Left colon (tissue), 2 donors: ENCODE measurements around the gene TLDC2. TPM values are rescaled to one million over a fixed set of nuclear protein-coding genes. Genes with fewer than 3 reads are reported as not detected.
"Not testable (repeated sequence)": the region's sequence is repeated elsewhere in the genome, so short reads cannot be mapped to it uniquely, and the experiment has no call there.

Source experiments
- ATAC-seq: fragments of 200-7000 bp; cut with Tn5 transposase; one replicate; pipeline ENCODE4 v1.9.1; 2020; ENCODE audit warnings: mild to moderate bottlenecking, moderate library complexity
- DNase-seq, 2 donors: peaks; one replicate each; pipeline ENCODE4 v3.0.0-alpha.2; 2020
- intact Hi-C, 2 donors: fragments of 100-400 bp; cut with DNase I in 1 of 2; cut with micrococcal nuclease in 1 of 2; formaldehyde crosslinking; loops; one replicate each; pipeline versions ENCODE4 v1.11.2 to v1.14.0; 2022; cut with DNase I, micrococcal nuclease
- total RNA-seq, 2 donors: library from RNA; stranded (reverse); fragmentation: NEBNext Ultra II Directional; extraction: Animal tissue kit (Norgen Biotek cat#: 25700); gene quantifications; one replicate each; pipeline ENCODE4 v1.2.1, GENCODE V29; 2021
- donor health status: DM: no; HTN: no; CAD: no.
- donor health status: DM: yes; HTN: yes; CAD: no.

Gene TLDC2
- total RNA-seq, 2 donors from 2014 or later = 25.2 to 27.7 TPM

- DNase-seq (peak; percentile 69 to 88), ATAC-seq (peak; percentile 85)
- intact Hi-C loops = no loop called here
These were observed 11.2 kb downstream of the TLDC2 start for GRCh38 chr20:36886859-36887751.

DNA sequence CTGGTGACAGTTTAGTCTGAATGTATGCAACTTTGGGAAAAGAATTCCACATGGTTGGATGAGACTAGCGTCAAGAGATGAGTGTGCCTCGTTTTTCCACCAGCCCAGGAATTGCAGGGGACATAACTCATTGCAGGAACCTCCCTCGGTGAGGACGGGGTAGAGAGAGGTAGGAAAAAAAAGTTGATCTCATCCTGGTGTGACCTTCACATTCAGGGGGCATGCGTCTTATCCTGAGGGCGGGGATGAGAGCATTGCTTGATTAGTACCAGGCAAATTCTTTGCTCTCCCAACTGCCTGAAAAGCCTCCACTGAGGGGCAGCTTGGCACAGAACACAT lies 11.8 kb downstream of the TLDC2 start:
- ATAC-seq (no peak), DNase-seq (no peak)
- intact Hi-C loops = no loop called here

- ATAC-seq = no peak
- intact Hi-C loops = no loop called here
- DNase-seq = no peak
These were observed 13.1 kb downstream of the TLDC2 start for GRCh38 chr20:36888880-36889516.

DNA sequence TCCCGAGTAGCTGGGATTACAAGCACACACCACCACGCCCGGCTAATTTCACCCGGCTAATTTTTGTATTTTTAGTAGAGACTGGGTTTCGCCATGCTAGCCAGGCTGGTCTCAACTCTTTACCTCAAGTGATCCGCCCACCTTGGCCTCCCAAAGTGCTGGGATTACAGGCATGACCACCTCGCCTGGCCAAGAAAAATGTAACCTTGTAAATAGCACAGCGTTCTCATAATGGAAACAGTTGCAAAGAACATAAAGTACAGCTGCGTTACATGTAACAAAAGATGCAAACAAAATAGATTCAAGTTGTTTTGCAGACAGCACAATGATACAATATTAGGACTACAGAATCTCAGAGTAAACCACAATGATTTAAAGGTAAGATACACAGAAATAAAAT lies 14.6 kb downstream of the TLDC2 start:
- ATAC-seq (no peak), DNase-seq (no peak)
- intact Hi-C loops = no loop called here

DNA sequence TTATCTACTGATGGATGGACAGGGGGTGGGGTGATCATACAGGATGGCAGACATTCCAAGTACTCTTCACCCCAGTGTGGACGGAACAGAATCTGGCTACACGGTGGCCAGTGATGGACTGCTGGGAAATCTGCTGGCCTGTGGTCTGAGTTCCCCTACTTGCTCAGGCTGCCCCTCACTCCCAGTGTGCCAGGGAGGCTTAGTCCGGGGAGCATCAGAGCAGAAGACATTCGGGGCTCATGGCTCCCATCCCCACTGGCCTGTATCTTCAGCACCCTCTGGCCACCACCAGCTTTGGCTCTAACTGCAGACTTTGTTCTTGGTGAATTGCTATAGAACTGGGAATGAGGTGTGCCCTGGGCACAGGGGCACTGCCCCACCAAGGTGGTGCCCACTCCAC lies 15.3 kb downstream of the TLDC2 start:
- no peak for ATAC-seq
- intact Hi-C loops = no loop called here

GRCh38 chr20:36893801-36894200 lies 17.9 kb downstream of the TLDC2 start:
- ATAC-seq (no peak), DNase-seq (no peak)
- intact Hi-C loops = no loop called here

More for the DNA sequence above, 15.3 kb downstream of the TLDC2 start:
- DNase-seq = no peak

DNA sequence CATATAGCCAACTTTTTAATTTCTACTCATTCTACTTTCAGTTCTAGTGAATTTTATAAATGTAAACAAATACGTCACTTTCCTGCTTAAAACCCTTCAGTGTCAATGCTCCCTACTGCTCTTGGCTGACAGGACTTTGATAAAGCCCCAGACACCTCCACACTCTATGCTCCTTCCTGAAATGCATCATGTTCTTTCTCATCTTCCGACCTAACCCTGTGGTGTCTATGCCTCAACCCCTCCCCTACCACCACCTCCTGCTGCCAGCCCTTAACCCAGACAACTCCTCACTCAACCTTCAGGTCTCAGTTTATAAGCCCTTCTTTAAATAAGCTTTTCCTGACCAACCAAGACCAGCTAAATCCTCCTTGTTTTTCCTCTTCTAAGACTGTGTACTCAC lies 19.1 kb downstream of the TLDC2 start:
- intact Hi-C loops = no loop called here
- DNase-seq (no peak), ATAC-seq (no peak)

- ATAC-seq (no peak), DNase-seq (no peak)
- intact Hi-C loops = no loop called here
These were observed 28.8 kb downstream of the TLDC2 start for GRCh38 chr20:36904690-36905089.

DNA sequence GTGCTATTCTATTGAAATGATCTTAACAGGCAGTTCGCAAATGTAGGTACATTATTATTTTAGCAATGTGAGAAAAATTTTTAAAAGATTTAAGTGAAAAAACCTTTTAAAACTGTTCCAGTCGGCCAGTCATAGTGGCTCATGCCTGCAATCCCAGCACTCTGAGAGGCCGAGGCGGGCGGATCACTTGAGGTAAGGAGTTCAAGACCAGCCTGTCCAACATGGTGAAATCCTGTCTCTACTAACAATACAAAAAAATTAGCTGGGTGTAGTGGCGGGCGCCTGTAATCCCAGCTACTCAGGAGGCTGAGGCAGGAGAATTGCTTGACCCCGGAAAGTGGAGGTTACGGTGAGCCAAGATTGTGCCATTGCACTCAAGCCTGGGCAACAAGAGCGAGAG lies 29.6 kb downstream of the TLDC2 start:
- intact Hi-C loops, ATAC-seq: not testable (repeated sequence)

DNA sequence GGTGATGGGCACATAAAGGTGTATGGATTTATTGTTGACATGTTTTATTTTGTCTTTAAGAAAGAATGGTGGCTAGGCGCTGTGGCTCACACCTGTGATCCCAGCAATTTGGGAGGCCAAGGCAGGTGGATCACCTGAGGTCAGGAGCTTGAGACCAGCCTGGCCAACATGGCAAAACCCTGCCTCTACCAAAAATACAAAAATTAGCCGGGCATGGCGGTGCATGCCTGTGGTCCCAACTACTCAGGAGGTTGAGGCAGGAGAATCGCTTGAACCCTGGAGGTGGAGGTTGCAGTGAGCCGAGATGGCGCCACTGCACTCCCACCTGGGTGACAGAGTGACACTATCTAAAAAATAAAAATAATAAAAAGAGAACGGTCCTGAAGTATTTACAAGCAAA lies 30.1 kb downstream of the TLDC2 start:
- ATAC-seq, DNase-seq, intact Hi-C loops: not testable (repeated sequence)

More for the DNA sequence above, 29.6 kb downstream of the TLDC2 start:
- not testable (repeated sequence) for DNase-seq

- intact Hi-C loops = no loop called here
- no peak for DNase-seq
- ATAC-seq = no peak
These were observed 32.7 kb downstream of the TLDC2 start for GRCh38 chr20:36908603-36909002.

- no peak for ATAC-seq
- intact Hi-C loops = no loop called here
These were observed 40.3 kb downstream of the TLDC2 start for GRCh38 chr20:36916199-36916598.

GRCh38 chr20:36917240-36917639 lies 41.3 kb downstream of the TLDC2 start:
- intact Hi-C loops = no loop called here
- DNase-seq (no peak), ATAC-seq (no peak)

More at GRCh38 chr20:36916199-36916598, 40.3 kb downstream of the TLDC2 start:
- no peak for DNase-seq

DNA sequence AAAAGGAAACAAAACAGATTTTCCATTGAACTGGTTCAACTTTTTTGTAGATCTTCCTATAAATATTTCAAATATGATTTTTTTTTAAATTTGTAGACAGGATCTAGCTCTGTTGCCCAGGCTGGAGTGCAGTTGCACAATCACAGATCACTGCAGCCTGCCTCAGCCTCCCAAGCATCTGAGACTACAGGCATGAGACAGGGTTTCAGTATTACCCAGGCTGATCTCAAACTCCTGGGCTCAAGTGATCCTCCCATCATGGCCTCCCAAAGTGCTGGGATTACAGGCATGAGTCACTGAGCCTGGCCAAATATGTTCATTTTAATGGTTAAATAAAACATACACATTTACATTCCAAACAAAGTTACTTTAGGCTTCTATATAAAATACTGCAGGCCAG lies 42.0 kb downstream of the TLDC2 start:
- DNase-seq = no peak
- no peak for ATAC-seq
- intact Hi-C loops = no loop called here

DNA sequence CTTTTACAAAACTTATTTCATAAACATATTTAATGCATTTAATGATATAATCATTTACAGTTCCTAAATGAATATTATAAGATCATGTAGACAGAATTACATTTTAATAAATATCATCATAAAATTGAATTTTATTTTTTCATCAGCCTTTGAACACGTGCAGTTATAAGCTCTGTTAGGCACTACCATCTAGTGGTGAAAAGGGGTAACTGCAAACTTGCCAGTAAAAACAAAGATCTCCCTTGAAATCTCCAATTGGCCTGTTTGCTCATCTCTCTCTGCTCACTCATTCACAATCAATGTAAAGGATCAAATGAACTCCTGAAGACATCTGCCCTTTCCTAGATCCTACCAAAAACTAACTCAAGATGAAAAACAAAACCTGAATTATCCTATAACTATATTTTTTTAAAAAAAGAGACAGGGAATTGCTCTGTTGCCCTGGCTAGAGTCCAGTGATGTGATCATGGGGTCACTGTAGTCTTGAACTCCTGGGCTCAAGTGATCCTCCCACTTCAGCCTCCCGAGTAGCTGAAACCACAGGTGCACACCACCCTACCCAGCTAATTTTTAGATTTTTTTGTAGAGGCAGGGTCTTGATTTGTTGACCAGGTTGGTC lies 43.9 kb downstream of the TLDC2 start:
- intact Hi-C loops = no loop called here

GRCh38 chr20:36920334-36920730 lies 44.4 kb downstream of the TLDC2 start:
- ATAC-seq (no peak), DNase-seq (no peak)
- intact Hi-C loops = no loop called here

More for the DNA sequence above, 43.9 kb downstream of the TLDC2 start:
- DNase-seq = no peak
- peak; percentile 57 for ATAC-seq

DNA sequence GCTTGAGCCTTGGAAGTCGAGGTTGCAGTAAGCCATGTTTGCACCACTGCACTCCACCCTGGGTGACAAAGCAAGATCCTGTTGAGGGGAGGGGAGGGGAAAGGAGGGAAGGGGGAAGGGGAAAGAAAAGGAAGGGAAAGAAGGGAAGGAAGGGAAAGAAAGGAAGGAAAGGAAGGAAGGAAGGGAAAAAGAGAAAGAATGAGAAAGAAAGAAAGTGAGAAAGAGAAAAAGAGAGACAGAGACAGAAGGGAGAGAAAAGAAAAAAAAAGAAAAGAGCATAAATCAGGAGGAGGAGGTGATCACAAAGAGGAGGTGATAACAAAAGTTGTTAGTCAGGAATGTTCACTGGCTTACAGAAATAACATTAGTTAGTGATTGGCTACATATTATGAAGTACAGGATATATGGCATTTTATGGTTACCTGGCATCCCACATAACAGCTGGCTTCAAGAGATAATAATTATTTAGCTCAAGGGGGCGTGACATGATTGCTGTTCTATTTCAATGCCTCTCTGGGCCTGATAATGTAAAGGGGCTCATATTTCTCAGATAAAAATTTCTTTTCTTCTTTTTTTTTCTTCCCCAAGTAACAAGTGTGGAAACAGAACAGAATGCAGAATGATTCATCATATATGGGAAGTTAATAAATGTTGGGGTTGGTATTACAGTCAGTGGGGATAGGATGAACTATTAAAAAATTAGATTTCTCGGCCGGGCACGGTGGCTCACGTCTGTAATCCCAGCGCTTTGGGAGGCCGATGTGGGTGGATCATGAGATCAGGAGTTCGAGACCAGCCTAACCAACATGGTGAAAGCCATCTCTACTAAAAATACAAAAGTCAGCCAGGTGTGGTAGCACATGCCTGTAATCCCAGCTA lies 48.5 kb downstream of the TLDC2 start:
- intact Hi-C loops = no loop called here
- ATAC-seq (peak; percentile 74), DNase-seq (no peak)

GRCh38 chr20:36925234-36925633 lies 49.3 kb downstream of the TLDC2 start:
- no peak for ATAC-seq
- intact Hi-C loops = no loop called here
- no peak for DNase-seq

- ATAC-seq = no peak
- intact Hi-C loops = no loop called here
- no peak for DNase-seq
These were observed 50.8 kb downstream of the TLDC2 start for GRCh38 chr20:36926653-36927200.
